GM12875 (cell line): Measurements from ENCODE around the gene TANGO6.

Experiments used
- H3K4me3 ChIP-seq: one replicate; pipeline ENCODE4 v1.5.1; 2011; ENCODE audit warnings: low read depth, low read length, control low read depth
- CTCF ChIP-seq: IDR thresholded peaks from 2 replicates; pipeline ENCODE4 v1.5.1; 2011; ENCODE audit warnings: low read depth, mild to moderate bottlenecking, control low read depth, inconsistent platforms, low read length, moderate library complexity, borderline replicate concordance; ENCODE audit not compliant: insufficient read depth

The TANGO6 gene

GRCh38 chr16:69031877-69032301 lies 188.6 kb downstream of the TANGO6 start:
- no peak overlapping the region for H3K4me3 ChIP-seq
- TF ChIP-seq CTCF = no peak

GRCh38 chr16:69033151-69033949 lies 190.0 kb downstream of the TANGO6 start:
- no peak for TF ChIP-seq CTCF
- no peak overlapping the region for H3K4me3 ChIP-seq

GRCh38 chr16:69035375-69035774 lies 192.0 kb downstream of the TANGO6 start:
- H3K4me3 ChIP-seq = no peak overlapping the region
- no peak for TF ChIP-seq CTCF

GRCh38 chr16:69036399-69037091 lies 193.2 kb downstream of the TANGO6 start:
- TF ChIP-seq CTCF = no peak
- no peak overlapping the region for H3K4me3 ChIP-seq

GRCh38 chr16:69037373-69038160 lies 194.2 kb downstream of the TANGO6 start:
- H3K4me3 ChIP-seq = no peak overlapping the region
- no peak for TF ChIP-seq CTCF

- H3K4me3 ChIP-seq = no peak overlapping the region
- no peak for TF ChIP-seq CTCF
Observed at GRCh38 chr16:69039333-69039941, 196.1 kb downstream of the TANGO6 start.
